ENCODE data around the gene MTHFR. TPM values are rescaled to one million over a fixed set of nuclear protein-coding genes. Genes with fewer than 3 reads are reported as not detected.

The MTHFR gene
- total and polyA plus RNA-seq, 4 donors: 5.5 to 29.0 (median 18.3) TPM

DNA sequence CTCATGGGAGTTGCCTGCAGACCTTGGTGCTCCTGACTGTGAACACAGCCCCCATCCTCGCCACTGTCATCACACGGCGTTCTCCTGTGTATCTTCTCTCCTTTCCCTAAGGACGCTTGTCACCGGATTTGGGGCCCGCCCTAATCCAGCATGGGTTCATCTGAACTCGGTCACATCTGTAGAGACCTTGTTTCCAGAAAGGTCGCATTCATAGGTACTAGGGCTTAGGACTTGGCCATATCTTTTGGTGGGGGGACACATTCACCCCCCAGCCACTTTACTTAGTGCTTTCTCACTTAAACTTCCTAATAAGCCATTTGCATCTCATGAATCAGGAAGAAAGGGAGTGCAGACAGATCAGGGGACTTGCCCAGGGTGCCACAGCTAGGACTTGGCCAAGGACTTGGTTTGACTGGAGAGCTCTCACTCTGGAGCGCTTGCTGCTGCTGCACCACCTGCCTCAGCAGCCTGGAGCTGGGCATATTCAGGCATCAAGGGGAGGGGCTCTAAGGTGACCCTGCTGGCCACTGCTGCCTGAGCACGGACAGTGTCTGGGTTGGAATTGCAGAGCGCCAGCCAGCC lies 32.1 kb upstream of the MTHFR start:
- peaks cover 15 to 36% (median 31%) of the 10 kb centered on the region in 4 donors for H3K4me1 ChIP-seq (ENCODE audit: control insufficient read depth in 4 of 4, insufficient read depth in 4 of 4, low read length in 3 of 4)
- H3K9ac ChIP-seq (ENCODE audit: low read depth in 1 of 2, low read length in 2 of 2): no peak overlapping the region
- no peaks in the 10 kb centered on the region for H3K27me3 ChIP-seq (ENCODE audit: control insufficient read depth in 4 of 4, insufficient read depth in 4 of 4, low read length in 3 of 4)
- no peak overlapping the region for H3K27ac ChIP-seq (ENCODE audit: low read depth in 1 of 2, low read length in 2 of 2)
- TF ChIP-seq HNF4A (conservative IDR thresholded peaks at IDR 0.05) (no peak), NR2F2 (IDR thresholded peaks at IDR 0.05) (no peak), HNF4G (IDR thresholded peaks at IDR 0.05) (no peak), FOXA2 (IDR thresholded peaks at IDR 0.05) (no peak), TAF1 (conservative IDR thresholded peaks at IDR 0.05) (no peak), JUND (IDR thresholded peaks at IDR 0.05) (no peak), FOXA1 (IDR thresholded peaks at IDR 0.05) (no peak), SP1 (IDR thresholded peaks at IDR 0.05) (no peak), RXRA (IDR thresholded peaks at IDR 0.05) (no peak), RAD21 (IDR thresholded peaks at IDR 0.05) (no peak), EGR1 (IDR thresholded peaks at IDR 0.05; ENCODE audit: low read depth in 2 of 2) (no peak), YY1 (IDR thresholded peaks at IDR 0.05) (no peak)
- TF ChIP-seq, protein P1, sequence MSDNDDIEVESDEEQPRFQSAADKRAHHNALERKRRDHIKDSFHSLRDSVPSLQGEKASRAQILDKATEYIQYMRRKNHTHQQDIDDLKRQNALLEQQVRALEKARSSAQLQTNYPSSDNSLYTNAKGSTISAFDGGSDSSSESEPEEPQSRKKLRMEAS (IDR thresholded peaks at IDR 0.05): no peak
- TF ChIP-seq, protein P2, sequence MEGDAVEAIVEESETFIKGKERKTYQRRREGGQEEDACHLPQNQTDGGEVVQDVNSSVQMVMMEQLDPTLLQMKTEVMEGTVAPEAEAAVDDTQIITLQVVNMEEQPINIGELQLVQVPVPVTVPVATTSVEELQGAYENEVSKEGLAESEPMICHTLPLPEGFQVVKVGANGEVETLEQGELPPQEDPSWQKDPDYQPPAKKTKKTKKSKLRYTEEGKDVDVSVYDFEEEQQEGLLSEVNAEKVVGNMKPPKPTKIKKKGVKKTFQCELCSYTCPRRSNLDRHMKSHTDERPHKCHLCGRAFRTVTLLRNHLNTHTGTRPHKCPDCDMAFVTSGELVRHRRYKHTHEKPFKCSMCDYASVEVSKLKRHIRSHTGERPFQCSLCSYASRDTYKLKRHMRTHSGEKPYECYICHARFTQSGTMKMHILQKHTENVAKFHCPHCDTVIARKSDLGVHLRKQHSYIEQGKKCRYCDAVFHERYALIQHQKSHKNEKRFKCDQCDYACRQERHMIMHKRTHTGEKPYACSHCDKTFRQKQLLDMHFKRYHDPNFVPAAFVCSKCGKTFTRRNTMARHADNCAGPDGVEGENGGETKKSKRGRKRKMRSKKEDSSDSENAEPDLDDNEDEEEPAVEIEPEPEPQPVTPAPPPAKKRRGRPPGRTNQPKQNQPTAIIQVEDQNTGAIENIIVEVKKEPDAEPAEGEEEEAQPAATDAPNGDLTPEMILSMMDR (IDR thresholded peaks at IDR 0.05; ENCODE audit: low read depth, low read length, missing input control): no peak
- TF ChIP-seq, protein P3, sequence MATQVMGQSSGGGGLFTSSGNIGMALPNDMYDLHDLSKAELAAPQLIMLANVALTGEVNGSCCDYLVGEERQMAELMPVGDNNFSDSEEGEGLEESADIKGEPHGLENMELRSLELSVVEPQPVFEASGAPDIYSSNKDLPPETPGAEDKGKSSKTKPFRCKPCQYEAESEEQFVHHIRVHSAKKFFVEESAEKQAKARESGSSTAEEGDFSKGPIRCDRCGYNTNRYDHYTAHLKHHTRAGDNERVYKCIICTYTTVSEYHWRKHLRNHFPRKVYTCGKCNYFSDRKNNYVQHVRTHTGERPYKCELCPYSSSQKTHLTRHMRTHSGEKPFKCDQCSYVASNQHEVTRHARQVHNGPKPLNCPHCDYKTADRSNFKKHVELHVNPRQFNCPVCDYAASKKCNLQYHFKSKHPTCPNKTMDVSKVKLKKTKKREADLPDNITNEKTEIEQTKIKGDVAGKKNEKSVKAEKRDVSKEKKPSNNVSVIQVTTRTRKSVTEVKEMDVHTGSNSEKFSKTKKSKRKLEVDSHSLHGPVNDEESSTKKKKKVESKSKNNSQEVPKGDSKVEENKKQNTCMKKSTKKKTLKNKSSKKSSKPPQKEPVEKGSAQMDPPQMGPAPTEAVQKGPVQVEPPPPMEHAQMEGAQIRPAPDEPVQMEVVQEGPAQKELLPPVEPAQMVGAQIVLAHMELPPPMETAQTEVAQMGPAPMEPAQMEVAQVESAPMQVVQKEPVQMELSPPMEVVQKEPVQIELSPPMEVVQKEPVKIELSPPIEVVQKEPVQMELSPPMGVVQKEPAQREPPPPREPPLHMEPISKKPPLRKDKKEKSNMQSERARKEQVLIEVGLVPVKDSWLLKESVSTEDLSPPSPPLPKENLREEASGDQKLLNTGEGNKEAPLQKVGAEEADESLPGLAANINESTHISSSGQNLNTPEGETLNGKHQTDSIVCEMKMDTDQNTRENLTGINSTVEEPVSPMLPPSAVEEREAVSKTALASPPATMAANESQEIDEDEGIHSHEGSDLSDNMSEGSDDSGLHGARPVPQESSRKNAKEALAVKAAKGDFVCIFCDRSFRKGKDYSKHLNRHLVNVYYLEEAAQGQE (IDR thresholded peaks at IDR 0.05): no peak
- TF ChIP-seq, protein P4, sequence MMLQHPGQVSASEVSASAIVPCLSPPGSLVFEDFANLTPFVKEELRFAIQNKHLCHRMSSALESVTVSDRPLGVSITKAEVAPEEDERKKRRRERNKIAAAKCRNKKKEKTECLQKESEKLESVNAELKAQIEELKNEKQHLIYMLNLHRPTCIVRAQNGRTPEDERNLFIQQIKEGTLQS (IDR thresholded peaks at IDR 0.05): no peak
- TF ChIP-seq, protein P5, sequence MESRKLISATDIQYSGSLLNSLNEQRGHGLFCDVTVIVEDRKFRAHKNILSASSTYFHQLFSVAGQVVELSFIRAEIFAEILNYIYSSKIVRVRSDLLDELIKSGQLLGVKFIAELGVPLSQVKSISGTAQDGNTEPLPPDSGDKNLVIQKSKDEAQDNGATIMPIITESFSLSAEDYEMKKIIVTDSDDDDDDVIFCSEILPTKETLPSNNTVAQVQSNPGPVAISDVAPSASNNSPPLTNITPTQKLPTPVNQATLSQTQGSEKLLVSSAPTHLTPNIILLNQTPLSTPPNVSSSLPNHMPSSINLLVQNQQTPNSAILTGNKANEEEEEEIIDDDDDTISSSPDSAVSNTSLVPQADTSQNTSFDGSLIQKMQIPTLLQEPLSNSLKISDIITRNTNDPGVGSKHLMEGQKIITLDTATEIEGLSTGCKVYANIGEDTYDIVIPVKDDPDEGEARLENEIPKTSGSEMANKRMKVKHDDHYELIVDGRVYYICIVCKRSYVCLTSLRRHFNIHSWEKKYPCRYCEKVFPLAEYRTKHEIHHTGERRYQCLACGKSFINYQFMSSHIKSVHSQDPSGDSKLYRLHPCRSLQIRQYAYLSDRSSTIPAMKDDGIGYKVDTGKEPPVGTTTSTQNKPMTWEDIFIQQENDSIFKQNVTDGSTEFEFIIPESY (IDR thresholded peaks at IDR 0.05): no peak
- no peaks in the 10 kb centered on the region for H3K9me3 ChIP-seq (ENCODE audit: control insufficient read depth in 4 of 4, low read length in 3 of 4)
- 84% methylated on average over 11 of the region's 11 CpGs for WGBS
- peaks cover 5 to 54% (median 37%) of the 10 kb centered on the region in 4 donors for H3K36me3 ChIP-seq (ENCODE audit: control insufficient read depth in 4 of 4, insufficient read depth in 3 of 4, low read depth in 1 of 4, low read length in 3 of 4)
- DNase-seq (ENCODE audit: low spot score): no peak
- H3K4me3 ChIP-seq (ENCODE audit: low read depth in 1 of 3, low read length in 3 of 3): no peak overlapping the region

All from liver (tissue), 9 donors.